Lung microvascular endothelial cell (primary cell): ENCODE measurements around the gene PDILT. TPM values are rescaled to one million over a fixed set of nuclear protein-coding genes. Genes with fewer than 3 reads are reported as not detected.

ENCODE experiments used
- DNase-seq, 2 donors: peaks; one replicate each; pipeline versions ENCODE4 v3.0.0 to v3.0.0-alpha.2; 2010; ENCODE audit warnings: low read depth in 2 of 2
- total RNA-seq: library from RNA; depleted of rRNA; stranded (reverse); fragments of >200 nt; gene quantifications from 2 replicates; pipeline ENCODE4 v1.2.1, GENCODE V29; 2014

The PDILT gene
- total RNA-seq, 1 donor from 2014 or later, result not detected

DNA sequence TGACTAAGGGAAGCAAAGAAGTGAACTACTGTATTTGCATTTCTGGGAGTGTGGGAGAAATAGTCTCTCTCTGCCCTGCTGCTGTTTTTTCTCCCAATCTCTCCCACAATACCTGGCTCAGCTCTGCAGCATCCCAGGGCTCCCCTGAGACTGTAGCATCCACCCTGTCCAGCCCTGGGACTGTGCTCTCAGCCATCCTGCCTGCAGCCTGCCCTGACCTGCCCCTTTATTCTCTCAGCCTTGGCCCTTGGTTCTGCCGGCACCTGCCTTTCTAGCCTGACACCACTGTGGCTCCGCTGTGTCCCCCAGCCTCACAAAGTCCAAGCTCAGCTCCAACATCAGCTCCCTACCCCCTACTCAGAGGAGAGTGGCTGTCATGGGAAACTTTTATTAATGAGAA is 1.9 kb downstream of the PDILT start:
- no peak for DNase-seq

- DNase-seq, result peak in 1 of 2 donors; percentile 9
These were observed 3.0 kb downstream of the PDILT start for GRCh38 chr16:20401475-20402016.

DNA sequence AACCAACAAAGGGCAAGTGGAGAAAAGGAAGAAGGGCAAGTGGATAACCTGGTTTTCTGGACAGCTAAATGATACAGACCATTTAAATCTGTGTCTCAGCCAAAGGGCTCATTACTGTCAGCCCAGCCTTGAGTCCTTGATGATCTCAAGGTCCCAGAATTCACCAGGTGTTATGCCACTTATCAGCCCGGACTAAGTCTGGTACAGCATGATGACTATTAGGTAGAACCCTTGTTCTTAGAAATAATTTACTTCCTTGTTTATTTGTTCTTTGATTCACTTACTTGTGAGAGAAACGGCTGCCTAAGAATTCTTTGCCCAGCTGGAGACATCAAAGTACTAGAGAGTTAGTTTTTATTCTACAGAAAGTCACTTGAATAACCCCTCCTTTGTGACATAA is 3.5 kb downstream of the PDILT start:
- DNase-seq, result no peak

GRCh38 chr16:20399185-20399584 is 5.4 kb downstream of the PDILT start:
- no peak for DNase-seq

DNA sequence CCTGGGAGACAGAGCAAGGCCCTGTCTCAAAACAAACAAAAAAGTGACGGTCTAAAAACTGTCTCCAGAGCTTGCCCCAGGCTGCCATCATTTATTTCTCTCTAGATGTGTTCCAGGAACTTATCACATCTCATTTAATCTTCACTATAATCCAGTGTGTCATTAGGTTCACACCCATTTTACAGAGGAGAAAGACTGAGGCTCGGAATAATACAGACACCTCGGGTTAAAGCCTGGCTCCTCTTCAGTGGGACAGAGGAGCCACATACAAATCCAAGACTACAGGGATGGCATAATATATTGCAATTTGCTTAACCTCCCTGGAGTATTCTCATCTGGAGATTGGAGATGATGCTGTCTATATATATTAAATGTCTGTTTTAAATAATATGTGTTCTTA is 5.9 kb downstream of the PDILT start:
- no peak for DNase-seq

DNA sequence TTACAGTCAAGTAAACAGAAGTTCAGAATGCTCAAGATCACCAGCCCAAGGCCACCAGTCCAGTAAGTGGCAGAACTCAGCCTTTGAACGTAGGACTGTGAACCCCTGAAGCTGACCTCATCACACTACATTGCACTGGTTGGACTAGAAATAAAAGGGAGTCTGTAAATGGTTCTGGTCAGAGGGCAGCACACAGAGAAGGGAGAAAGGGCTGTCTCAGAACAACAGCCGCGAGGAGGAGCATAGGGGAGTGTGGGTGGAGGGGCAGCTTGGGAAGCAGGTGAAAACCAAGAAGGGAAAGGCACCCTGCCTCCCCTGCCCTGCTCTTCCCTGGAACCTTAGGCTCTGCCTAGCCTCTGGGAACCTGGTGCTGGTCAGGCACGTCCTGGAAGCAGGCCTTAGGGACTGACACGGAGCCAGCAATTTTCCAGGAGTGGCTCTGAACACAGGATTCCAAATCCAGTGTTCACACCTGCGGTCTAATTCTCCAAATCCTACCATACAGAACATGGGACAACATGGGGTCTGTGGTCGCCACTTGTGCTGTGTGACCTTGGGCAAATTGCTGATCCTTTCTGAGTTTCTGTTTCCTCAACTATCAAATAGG is 7.0 kb downstream of the PDILT start:
- DNase-seq, result no peak

GRCh38 chr16:20396846-20397467 is 7.6 kb downstream of the PDILT start:
- no peak for DNase-seq

- no peak for DNase-seq
These were observed 8.6 kb downstream of the PDILT start for GRCh38 chr16:20395946-20396345.

GRCh38 chr16:20393801-20394577 is 10.5 kb downstream of the PDILT start:
- DNase-seq, result peak in 1 of 2 donors; percentile 15

DNA sequence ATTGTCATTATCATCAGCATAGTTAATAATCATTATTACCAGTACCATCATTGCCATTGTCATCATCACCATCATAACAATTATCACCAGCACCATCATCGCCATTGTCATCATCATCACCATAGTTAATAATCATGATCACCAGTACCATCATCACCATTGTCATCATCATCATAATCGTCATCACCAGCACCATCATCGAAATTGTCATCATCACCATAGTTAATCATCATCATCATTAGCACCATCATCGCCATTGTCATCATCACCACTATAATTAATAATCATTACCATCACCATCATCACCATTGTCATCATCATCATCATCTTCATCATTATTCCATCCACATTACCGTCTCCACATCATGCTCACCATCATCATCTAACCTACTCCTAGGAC is 13.5 kb downstream of the PDILT start:
- no peak for DNase-seq

GRCh38 chr16:20388854-20389253 is 15.7 kb downstream of the PDILT start:
- no peak for DNase-seq

DNA sequence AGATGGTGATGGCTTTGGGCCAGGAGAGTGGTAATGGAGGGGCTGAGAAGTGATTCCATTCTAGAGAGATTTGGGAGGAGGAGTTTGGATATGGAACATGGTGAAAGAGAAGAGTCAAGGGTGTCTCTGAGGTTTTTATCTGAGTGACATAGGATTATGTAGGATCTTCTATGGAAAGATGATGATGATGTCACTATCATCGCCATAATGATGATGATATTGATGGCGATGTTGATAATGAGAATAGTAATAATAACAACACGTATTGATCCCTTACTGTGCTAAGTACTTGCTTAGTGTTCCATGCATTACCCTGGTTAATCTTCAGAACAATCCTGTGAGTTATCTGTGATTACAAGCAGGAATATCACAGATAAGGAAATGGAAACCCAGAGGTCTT is 16.6 kb downstream of the PDILT start:
- DNase-seq, result no peak

DNA sequence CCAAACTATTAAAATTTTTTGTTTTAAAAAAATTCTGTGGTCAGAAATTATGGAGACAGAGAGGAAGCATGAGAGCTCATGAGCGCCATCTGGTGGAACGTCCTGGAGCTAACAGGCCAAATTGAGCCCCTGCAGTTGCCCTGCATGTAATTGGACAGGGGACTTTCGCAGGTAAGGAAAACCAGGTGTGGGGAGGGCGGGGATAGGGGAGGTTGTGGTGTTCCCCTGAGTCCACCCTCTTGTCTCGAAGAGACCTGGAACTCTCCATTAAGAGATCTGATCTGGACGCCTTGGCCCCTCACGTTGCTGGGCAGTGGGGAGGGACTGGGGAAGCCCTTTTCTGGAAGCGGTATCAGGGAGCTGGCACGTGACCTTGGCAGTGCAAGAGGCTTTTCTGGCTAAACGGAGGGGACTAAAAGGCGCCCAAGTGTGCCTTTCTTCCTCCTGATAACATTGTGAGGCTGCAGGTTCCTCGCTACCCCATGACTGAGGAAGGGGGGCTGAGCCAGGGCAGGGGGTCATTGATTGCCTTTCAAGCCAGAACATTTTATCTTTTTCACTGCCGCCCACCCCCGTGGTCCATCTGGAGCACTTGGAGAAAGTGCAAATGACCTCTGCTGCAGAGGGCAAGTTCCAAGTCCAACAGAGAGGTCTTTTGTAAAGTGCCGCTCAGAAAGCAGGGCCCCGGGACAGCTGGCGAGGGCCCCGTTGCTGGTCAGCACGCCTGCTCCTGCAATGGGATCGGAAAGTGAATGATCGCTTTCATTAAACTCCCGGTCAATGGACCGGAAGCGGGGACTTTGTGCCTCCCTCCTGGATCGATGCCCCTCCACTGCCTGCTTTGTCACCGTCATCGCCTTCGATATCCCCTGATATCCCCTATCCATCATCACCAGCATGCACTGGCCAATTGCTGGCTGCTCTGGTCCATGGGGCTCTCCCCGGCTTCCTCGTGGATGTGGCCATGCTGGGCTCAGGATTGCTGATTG is 18.4 kb downstream of the PDILT start:
- peak; percentile 52 to 72 for DNase-seq

DNA sequence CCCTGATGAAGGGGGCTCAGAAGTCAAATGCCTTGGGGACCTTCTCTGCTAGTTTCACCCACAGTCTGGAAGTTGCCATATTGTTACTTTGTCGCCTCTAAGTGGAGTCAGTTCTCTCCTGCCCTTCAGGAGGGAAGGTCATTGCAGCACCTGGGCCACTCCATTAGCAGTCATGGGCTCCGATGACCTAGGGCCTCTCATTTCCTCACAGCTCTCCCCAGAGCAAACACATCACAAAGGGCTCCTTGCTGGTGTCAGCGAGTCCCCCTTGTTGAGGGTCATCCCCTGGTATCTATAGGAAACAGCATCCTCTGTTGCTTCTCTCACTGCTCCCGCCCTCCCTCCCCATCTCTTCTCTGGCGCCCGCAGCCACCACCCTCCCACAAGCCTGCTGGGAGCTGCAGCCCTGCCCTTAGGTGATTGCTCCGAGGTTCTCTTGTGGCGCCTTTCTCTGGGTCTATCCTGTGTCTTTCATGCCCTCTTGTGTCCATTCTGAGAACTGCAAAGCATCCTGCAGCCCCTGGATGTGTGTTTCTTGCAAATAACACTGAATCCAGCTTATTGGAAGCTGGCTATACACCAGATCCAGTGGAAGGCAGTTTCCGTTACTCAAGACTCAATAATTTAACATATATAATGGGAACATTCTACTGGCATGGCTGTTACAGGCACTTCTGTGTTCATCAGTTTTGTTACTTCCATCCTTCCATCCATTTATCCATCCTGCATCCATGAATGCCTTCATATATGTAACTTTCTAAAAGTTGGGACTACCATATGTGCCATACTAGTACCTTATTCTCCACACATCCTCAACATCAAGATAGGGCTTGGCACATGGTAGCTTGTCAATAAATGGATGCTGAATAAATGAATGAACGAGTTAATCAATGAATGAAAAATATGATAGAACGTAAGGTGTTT is 21.2 kb downstream of the PDILT start:
- DNase-seq, result peak; percentile 71 to 81

- DNase-seq, result no peak
These were observed 22.2 kb downstream of the PDILT start for GRCh38 chr16:20382202-20382948.

DNA sequence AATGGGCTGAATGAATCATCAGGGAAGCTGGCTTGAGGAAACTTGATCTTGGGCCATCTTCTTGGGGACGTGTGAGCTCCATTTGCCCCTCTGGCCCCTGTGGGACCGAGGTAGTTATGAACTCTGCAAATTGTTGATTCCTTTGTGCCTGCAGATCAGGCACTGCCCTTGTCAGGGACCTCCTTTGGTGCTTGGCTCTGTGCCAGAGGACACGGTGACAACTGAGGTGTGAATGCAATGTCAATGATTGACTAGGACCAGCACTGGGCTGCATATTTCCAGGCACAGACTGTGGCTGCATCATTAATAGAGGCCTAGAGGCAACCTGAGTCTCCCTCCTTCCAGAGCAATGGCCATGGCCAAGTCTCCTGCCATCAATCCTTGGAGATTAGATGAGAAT is 23.8 kb downstream of the PDILT start:
- DNase-seq, result no peak

DNA sequence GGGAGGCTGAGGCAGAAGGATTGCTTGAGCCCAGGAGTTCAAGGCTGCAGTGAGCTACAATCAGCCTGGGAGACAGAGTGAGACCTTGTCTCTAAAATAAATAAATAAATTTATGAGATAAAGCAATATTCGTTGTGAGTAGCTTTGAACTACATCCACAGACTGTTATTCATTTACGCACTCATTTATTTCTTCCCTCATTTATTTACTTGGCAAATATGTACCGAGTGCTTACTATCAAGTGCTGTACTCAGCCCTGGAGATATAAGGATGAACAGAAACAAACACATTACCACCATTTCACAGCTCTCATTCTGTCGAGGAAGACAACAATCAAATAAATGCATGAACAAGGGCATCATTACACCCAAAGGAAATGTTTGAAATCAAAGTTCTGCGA is 27.4 kb downstream of the PDILT start:
- no peak for DNase-seq

- DNase-seq, result no peak
These were observed 31.8 kb downstream of the PDILT start for GRCh38 chr16:20372701-20373100.

GRCh38 chr16:20369452-20370054 is 35.0 kb downstream of the PDILT start:
- DNase-seq, result no peak
